Suprapubic skin (tissue), 4 donors: Measurements from ENCODE around the gene CLEC16A.

Source experiments
- EP300 ChIP-seq: sonication (generic); formaldehyde crosslinking; IDR thresholded peaks from one replicate; pipeline ENCODE4 v1.6.1; 2017; ENCODE audit warnings: antibody characterized with exemption
- POLR2A ChIP-seq, 2 donors: fragments of 450-650 bp; IDR thresholded peaks; one replicate each; pipeline ENCODE4 v1.6.1; 2017; ENCODE audit warnings: antibody characterized with exemption in 2 of 2, mild to moderate bottlenecking in 2 of 2, moderate library complexity in 2 of 2
- POLR2AphosphoS5 ChIP-seq, 3 donors: sonication (generic); formaldehyde crosslinking; IDR thresholded peaks; one replicate each; pipeline ENCODE4 v1.6.1; 2017; ENCODE audit warnings: antibody characterized with exemption in 3 of 3
- TF ChIP-seq, protein P1 (sequence below), 2 donors: fragments of 200-600 bp in 1 of 2; fragments of 450-650 bp in 1 of 2; sonication (generic) in 1 of 2; IDR thresholded peaks; one replicate each; pipeline ENCODE4 v1.5.1; 2016 to 2019; ENCODE audit warnings: antibody characterized with exemption in 2 of 2, mild to moderate bottlenecking in 1 of 2, moderate library complexity in 1 of 2

GRCh38 chr16:11036868-11037410, 92.6 kb downstream of the CLEC16A start:
- TF ChIP-seq, protein P1, sequence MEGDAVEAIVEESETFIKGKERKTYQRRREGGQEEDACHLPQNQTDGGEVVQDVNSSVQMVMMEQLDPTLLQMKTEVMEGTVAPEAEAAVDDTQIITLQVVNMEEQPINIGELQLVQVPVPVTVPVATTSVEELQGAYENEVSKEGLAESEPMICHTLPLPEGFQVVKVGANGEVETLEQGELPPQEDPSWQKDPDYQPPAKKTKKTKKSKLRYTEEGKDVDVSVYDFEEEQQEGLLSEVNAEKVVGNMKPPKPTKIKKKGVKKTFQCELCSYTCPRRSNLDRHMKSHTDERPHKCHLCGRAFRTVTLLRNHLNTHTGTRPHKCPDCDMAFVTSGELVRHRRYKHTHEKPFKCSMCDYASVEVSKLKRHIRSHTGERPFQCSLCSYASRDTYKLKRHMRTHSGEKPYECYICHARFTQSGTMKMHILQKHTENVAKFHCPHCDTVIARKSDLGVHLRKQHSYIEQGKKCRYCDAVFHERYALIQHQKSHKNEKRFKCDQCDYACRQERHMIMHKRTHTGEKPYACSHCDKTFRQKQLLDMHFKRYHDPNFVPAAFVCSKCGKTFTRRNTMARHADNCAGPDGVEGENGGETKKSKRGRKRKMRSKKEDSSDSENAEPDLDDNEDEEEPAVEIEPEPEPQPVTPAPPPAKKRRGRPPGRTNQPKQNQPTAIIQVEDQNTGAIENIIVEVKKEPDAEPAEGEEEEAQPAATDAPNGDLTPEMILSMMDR (IDR thresholded peaks at IDR 0.05) = no peak
- TF ChIP-seq EP300 (no peak), POLR2A (IDR thresholded peaks at IDR 0.05) (no peak), POLR2AphosphoS5 (IDR thresholded peaks at IDR 0.05) (no peak)
